ENCODE results near the gene C16orf92. TPM values are rescaled to one million over a fixed set of nuclear protein-coding genes. Genes with fewer than 3 reads are reported as not detected.

The C16orf92 gene
- total and polyA plus RNA-seq, 2 of the 13 experiments (the other 11 are each of a cell fraction or from before 2014, with no cell fraction given), result not detected

- TF ChIP-seq, protein P1, sequence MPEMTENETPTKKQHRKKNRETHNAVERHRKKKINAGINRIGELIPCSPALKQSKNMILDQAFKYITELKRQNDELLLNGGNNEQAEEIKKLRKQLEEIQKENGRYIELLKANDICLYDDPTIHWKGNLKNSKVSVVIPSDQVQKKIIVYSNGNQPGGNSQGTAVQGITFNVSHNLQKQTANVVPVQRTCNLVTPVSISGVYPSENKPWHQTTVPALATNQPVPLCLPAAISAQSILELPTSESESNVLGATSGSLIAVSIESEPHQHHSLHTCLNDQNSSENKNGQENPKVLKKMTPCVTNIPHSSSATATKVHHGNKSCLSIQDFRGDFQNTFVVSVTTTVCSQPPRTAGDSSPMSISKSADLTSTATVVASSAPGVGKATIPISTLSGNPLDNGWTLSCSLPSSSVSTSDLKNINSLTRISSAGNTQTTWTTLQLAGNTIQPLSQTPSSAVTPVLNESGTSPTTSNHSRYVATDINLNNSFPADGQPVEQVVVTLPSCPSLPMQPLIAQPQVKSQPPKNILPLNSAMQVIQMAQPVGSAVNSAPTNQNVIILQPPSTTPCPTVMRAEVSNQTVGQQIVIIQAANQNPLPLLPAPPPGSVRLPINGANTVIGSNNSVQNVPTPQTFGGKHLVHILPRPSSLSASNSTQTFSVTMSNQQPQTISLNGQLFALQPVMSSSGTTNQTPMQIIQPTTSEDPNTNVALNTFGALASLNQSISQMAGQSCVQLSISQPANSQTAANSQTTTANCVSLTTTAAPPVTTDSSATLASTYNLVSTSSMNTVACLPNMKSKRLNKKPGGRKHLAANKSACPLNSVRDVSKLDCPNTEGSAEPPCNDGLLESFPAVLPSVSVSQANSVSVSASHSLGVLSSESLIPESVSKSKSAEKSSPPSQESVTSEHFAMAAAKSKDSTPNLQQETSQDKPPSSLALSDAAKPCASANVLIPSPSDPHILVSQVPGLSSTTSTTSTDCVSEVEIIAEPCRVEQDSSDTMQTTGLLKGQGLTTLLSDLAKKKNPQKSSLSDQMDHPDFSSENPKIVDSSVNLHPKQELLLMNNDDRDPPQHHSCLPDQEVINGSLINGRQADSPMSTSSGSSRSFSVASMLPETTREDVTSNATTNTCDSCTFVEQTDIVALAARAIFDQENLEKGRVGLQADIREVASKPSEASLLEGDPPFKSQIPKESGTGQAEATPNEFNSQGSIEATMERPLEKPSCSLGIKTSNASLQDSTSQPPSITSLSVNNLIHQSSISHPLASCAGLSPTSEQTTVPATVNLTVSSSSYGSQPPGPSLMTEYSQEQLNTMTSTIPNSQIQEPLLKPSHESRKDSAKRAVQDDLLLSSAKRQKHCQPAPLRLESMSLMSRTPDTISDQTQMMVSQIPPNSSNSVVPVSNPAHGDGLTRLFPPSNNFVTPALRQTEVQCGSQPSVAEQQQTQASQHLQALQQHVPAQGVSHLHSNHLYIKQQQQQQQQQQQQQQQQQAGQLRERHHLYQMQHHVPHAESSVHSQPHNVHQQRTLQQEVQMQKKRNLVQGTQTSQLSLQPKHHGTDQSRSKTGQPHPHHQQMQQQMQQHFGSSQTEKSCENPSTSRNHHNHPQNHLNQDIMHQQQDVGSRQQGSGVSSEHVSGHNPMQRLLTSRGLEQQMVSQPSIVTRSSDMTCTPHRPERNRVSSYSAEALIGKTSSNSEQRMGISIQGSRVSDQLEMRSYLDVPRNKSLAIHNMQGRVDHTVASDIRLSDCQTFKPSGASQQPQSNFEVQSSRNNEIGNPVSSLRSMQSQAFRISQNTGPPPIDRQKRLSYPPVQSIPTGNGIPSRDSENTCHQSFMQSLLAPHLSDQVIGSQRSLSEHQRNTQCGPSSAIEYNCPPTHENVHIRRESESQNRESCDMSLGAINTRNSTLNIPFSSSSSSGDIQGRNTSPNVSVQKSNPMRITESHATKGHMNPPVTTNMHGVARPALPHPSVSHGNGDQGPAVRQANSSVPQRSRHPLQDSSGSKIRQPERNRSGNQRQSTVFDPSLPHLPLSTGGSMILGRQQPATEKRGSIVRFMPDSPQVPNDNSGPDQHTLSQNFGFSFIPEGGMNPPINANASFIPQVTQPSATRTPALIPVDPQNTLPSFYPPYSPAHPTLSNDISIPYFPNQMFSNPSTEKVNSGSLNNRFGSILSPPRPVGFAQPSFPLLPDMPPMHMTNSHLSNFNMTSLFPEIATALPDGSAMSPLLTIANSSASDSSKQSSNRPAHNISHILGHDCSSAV (CRISPR knock-in tag; IDR thresholded peaks at IDR 0.05; ENCODE audit: borderline replicate concordance), result no peak
- no peak for TF ChIP-seq ZNF607 (CRISPR knock-in tag; IDR thresholded peaks at IDR 0.05; ENCODE audit: borderline replicate concordance)
- TF ChIP-seq HOXA7 (CRISPR knock-in tag; IDR thresholded peaks at IDR 0.05), result no peak
- TF ChIP-seq YEATS4 (CRISPR knock-in tag; IDR thresholded peaks at IDR 0.05; ENCODE audit: borderline replicate concordance), result no peak
- TF ChIP-seq ZNF543 (CRISPR knock-in tag; IDR thresholded peaks at IDR 0.05), result no peak
- TF ChIP-seq ZNF136 (CRISPR knock-in tag; IDR thresholded peaks at IDR 0.05; ENCODE audit: low read depth), result no peak
- TF ChIP-seq MBD4 (IDR thresholded peaks at IDR 0.05; ENCODE audit: borderline replicate concordance, low read length), result no peak
- no peak for TF ChIP-seq SNAI1 (CRISPR knock-in tag; IDR thresholded peaks at IDR 0.05; ENCODE audit: borderline replicate concordance)
- no peak for TF ChIP-seq HIVEP1 (CRISPR knock-in tag; IDR thresholded peaks at IDR 0.05)
- no peak for TF ChIP-seq HDAC2 (CRISPR knock-in tag; IDR thresholded peaks at IDR 0.05)
- no peak for TF ChIP-seq ZFP62 (CRISPR knock-in tag; IDR thresholded peaks at IDR 0.05)
- no peak for TF ChIP-seq TGIF2 (CRISPR knock-in tag; IDR thresholded peaks at IDR 0.05)
- TF ChIP-seq SIX4 (CRISPR knock-in tag; IDR thresholded peaks at IDR 0.05), result no peak
- TF ChIP-seq IKZF1 (IDR thresholded peaks at IDR 0.05), result no peak
- no peak for TF ChIP-seq ZNF704 (CRISPR knock-in tag; IDR thresholded peaks at IDR 0.05; ENCODE audit: borderline replicate concordance)
- TF ChIP-seq ADNP (CRISPR knock-in tag; IDR thresholded peaks at IDR 0.05), result 0 out of 2 replicates have a peak, but pooled peaks have one; percentile 27
- no peak for TF ChIP-seq ZNF232 (CRISPR knock-in tag; IDR thresholded peaks at IDR 0.05; ENCODE audit: borderline replicate concordance)
- TF ChIP-seq ZNF878 (CRISPR knock-in tag; IDR thresholded peaks at IDR 0.05), result no peak
- TF ChIP-seq REL (CRISPR knock-in tag; conservative IDR thresholded peaks at IDR 0.05), result no peak
- TF ChIP-seq BCLAF1 (IDR thresholded peaks at IDR 0.05), result no peak
- TF ChIP-seq ZNF274 (CRISPR knock-in tag; IDR thresholded peaks at IDR 0.05), result no peak
Observed at GRCh38 chr16:29975134-29975538, 47.9 kb upstream of the C16orf92 start (continued).
